ENCODE measurements around the gene AGPAT4. TPM values are rescaled to one million over a fixed set of nuclear protein-coding genes. Genes with fewer than 3 reads are reported as not detected.

The AGPAT4 gene
- total and polyA plus RNA-seq, 2 donors (not counting 3 experiments of a cell fraction or from before 2014, with no cell fraction given): 10.2 to 15.2 TPM

DNA sequence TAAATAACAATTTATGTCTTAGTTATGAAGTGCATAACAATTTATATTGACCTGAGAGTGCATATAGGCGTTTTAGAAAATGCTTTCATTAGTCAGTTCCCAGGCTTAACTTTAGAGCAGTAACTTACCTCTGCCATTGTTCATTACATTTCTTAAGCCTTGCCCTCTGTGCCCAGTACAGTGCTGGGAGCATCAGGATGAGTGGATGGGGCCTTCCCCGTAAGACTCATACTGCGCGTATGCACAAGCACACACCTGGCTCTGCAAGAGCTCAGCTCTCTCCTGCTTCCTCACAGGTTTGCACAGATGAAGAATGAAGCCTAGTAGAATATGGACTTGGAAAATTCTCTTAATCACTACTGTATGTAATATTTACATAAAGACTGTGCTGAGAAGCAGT lies 157.3 kb downstream of the AGPAT4 start:
- Histone ChIP-seq H3K4me2 (ENCODE audit: insufficient read depth, low read length) (no peak overlapping the region), H4K20me1 (replicated peaks; ENCODE audit: control insufficient read depth, extremely low read depth, insufficient read depth, low read length) (no peaks in the 10 kb centered on the region), H3K4me1 (ENCODE audit: control insufficient read depth, extremely low read depth, insufficient read depth, low read length) (no peaks in the 10 kb centered on the region), H3K4me3 (replicated peaks in 1 of 3; ENCODE audit: insufficient read depth in 1 of 3, low read depth in 1 of 3, low read length in 3 of 3) (no peak overlapping the region), H3K27ac (ENCODE audit: insufficient read depth, low read depth, low read length) (no peak overlapping the region), H2AFZ (ENCODE audit: low read depth, low read length) (no peak overlapping the region), H3K9me1 (replicated peaks; ENCODE audit: control insufficient read depth, extremely low read depth, insufficient read depth, low read length) (no peaks in the 10 kb centered on the region), H3K27me3 (ENCODE audit: control insufficient read depth in 2 of 2, insufficient read depth in 2 of 2, low read length in 2 of 2) (no peaks in the 10 kb centered on the region), H3K9me3 (replicated peaks; ENCODE audit: control insufficient read depth, insufficient read depth, low read length) (no peaks in the 10 kb centered on the region), H3K9ac (replicated peaks; ENCODE audit: extremely low read depth, insufficient read depth, low read length) (no peak overlapping the region), H3K79me2 (ENCODE audit: control insufficient read depth, insufficient read depth, low read length) (no peaks in the 10 kb centered on the region), H3K36me3 (ENCODE audit: control insufficient read depth in 2 of 2, extremely low read depth in 1 of 2, insufficient read depth in 2 of 2, low read length in 2 of 2) (peaks cover 3 to 12% of the 10 kb centered on the region in 2 experiments)
- no TSS peak for BruUV-seq (replicated peaks)
- no peak for TF ChIP-seq POLR2AphosphoS5 (IDR thresholded peaks at IDR 0.05; ENCODE audit: insufficient read depth, low read depth, low read length)
- intact Hi-C loops (cut with micrococcal nuclease) (no loop called here), dilution Hi-C loops (cut with MboI; ENCODE audit: extremely low pct_ligation_motif_present, low sequenced_read_pairs) (no loop called here)
- ChIA-PET POLR2A (no interaction called here), CTCF (interaction anchor here (3.1 kb wide), 1 partner anchor 255 kb away, joined by 10 read pairs; no protein-coding TSS in a partner anchor)
- FAIRE-seq (no peak), DNase-seq (ENCODE audit: low read depth, low spot score) (no peak)

- ChIA-PET CTCF (interaction anchor here (1.5 to 3.1 kb wide), 2 partner anchors 256 to 258 kb away, joined by 4 to 10 read pairs; no protein-coding TSS in a partner anchor), POLR2A (no interaction called here)
- no peak for FAIRE-seq
- TF ChIP-seq MAX (IDR thresholded peaks at IDR 0.05; ENCODE audit: insufficient read depth, insufficient read length) (no peak), FOS (IDR thresholded peaks at IDR 0.05; ENCODE audit: borderline replicate concordance, insufficient read depth, low read length) (no peak), GATA2 (IDR thresholded peaks at IDR 0.05; ENCODE audit: insufficient read depth, insufficient read length, low read depth, low read length) (no peak), EZH2 (IDR thresholded peaks at IDR 0.05; ENCODE audit: borderline replicate concordance, low read depth, low read length, severe bottlenecking) (no peak), JUN (IDR thresholded peaks at IDR 0.05; ENCODE audit: borderline replicate concordance, insufficient read depth, insufficient read length, low read depth) (no peak), POLR2AphosphoS5 (IDR thresholded peaks at IDR 0.05; ENCODE audit: insufficient read depth, low read depth, low read length) (no peak)
- intact Hi-C loops (cut with micrococcal nuclease): no loop called here
- H3K79me2 ChIP-seq (ENCODE audit: control insufficient read depth, insufficient read depth, low read length): no peaks in the 10 kb centered on the region
- H2AFZ ChIP-seq (ENCODE audit: low read depth, low read length): no peak overlapping the region
- no peak overlapping the region for H3K4me3 ChIP-seq (replicated peaks in 1 of 3; ENCODE audit: insufficient read depth in 1 of 3, low read depth in 1 of 3, low read length in 3 of 3)
- H3K27ac ChIP-seq (ENCODE audit: insufficient read depth, low read depth, low read length): no peak overlapping the region
- no TSS peak for BruUV-seq (replicated peaks)
- H4K20me1 ChIP-seq (replicated peaks; ENCODE audit: control insufficient read depth, extremely low read depth, insufficient read depth, low read length): no peaks in the 10 kb centered on the region
- H3K9ac ChIP-seq (replicated peaks; ENCODE audit: extremely low read depth, insufficient read depth, low read length): no peak overlapping the region
- H3K36me3 ChIP-seq (ENCODE audit: control insufficient read depth in 2 of 2, extremely low read depth in 1 of 2, insufficient read depth in 2 of 2, low read length in 2 of 2): peaks cover 8 to 12% of the 10 kb centered on the region in 2 experiments
- no peak for DNase-seq (ENCODE audit: low read depth, low spot score)
- H3K9me3 ChIP-seq (replicated peaks; ENCODE audit: control insufficient read depth, insufficient read depth, low read length): no peaks in the 10 kb centered on the region
- no peaks in the 10 kb centered on the region for H3K4me1 ChIP-seq (ENCODE audit: control insufficient read depth, extremely low read depth, insufficient read depth, low read length)
- H3K9me1 ChIP-seq (replicated peaks; ENCODE audit: control insufficient read depth, extremely low read depth, insufficient read depth, low read length): no peaks in the 10 kb centered on the region
- dilution Hi-C loops (cut with MboI; ENCODE audit: extremely low pct_ligation_motif_present, low sequenced_read_pairs): no loop called here
- H3K4me2 ChIP-seq (ENCODE audit: insufficient read depth, low read length): no peak overlapping the region
- no peaks in the 10 kb centered on the region for H3K27me3 ChIP-seq (ENCODE audit: control insufficient read depth in 2 of 2, insufficient read depth in 2 of 2, low read length in 2 of 2)
Measured at GRCh38 chr6:161115468-161115867, 158.4 kb downstream of the AGPAT4 start.
